ENCODE results near the gene MBOAT1.

MBOAT1 gene

DNA sequence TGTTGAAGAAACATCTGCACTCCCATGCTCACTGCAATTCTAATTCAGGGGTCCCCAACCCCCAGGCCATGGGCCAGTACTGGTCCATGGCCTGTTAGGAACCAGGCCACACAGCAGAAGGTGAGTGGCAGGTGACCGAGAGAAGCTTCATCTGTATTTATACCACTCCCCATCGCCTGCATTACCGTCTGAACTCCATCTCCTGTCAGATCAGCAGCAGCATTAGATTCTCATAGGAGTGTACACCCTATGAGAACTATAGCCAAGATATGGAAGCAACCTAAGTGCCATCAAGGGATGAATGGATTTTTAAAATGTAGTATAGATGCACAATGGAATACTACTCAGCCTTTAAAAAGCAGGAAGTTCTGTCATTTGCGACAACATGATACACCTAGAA lies 53.2 kb downstream of the MBOAT1 start:
- no peak for DNase-seq (ENCODE audit: low read depth)
- no peak for TF ChIP-seq CTCF (IDR thresholded peaks at IDR 0.05; ENCODE audit: low read depth, low read length, missing control alignments)
- in situ Hi-C loops (cut with HindIII; ENCODE audit: low sequenced_read_pairs): no loop called here
- no peak overlapping the region for H3K4me3 ChIP-seq (ENCODE audit: low read depth, low read length)

DNA sequence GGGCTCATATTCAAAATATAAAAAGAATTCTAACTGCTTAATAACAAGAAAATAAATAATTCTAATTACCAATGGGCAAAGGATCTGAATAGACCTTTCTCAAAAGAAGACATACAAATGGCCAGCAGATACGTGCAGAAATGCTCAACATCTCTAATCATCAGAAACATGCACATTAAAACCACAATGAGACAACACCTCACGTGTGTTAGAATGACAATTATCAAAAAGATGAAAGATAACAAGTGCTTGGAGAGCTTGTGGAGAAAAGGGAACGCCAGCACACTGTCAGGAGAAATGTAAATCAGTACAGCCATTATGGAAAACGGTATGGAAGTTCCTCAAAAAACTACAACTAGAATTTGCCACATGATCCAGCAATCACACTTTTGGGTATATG lies 53.6 kb downstream of the MBOAT1 start:
- no peak overlapping the region for H3K4me3 ChIP-seq (ENCODE audit: low read depth, low read length)
- in situ Hi-C loops (cut with HindIII; ENCODE audit: low sequenced_read_pairs): no loop called here
- no peak for TF ChIP-seq CTCF (IDR thresholded peaks at IDR 0.05; ENCODE audit: low read depth, low read length, missing control alignments)
- no peak for DNase-seq (ENCODE audit: low read depth)

- H3K4me3 ChIP-seq (ENCODE audit: low read depth, low read length): no peak overlapping the region
- in situ Hi-C loops (cut with HindIII; ENCODE audit: low sequenced_read_pairs): no loop called here
- no peak for TF ChIP-seq CTCF (IDR thresholded peaks at IDR 0.05; ENCODE audit: low read depth, low read length, missing control alignments)
- no peak for DNase-seq (ENCODE audit: low read depth)
These were observed 55.4 kb downstream of the MBOAT1 start for GRCh38 chr6:20156824-20157223.

DNA sequence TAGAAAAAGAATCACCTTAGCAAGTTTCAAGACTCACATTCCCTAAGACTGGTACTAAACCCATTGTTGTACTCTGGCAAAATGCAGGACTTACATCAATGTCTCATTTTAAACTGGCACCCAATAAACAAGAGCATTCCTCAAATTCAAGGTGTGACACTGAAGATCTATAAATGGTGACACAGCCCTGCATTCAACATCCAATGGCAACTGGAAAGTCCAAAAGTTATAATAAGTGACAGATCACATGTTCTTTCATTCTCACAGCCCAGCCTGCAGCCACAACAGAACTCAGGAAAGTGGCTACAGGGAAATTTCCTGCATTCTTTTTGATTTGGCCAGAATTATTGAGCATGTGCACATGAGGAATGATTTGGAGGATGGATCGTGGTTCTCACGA lies 57.5 kb downstream of the MBOAT1 start:
- no peak for DNase-seq (ENCODE audit: low read depth)
- TF ChIP-seq CTCF (IDR thresholded peaks at IDR 0.05; ENCODE audit: low read depth, low read length, missing control alignments): no peak
- no peak overlapping the region for H3K4me3 ChIP-seq (ENCODE audit: low read depth, low read length)
- in situ Hi-C loops (cut with HindIII; ENCODE audit: low sequenced_read_pairs): no loop called here

DNA sequence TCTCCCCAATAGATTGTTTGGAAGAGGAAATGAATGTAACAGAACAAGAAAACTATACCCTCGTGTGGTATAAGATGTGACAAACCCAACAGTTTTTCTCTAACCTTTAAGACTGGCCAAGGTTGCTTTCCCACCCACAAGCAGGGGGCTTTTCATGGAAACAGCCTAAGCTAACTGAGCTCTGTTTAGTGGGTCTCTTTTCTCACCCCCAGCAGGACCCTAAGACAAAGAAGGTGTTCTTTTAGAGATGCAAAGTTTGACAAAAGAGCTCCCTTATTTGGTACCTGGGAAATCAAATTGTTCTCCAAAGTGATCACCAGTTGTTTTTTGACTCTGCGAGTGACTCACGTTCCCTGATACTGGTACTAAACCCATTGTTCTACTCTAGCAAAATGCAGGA lies 59.1 kb downstream of the MBOAT1 start:
- in situ Hi-C loops (cut with HindIII; ENCODE audit: low sequenced_read_pairs): no loop called here
- TF ChIP-seq CTCF (IDR thresholded peaks at IDR 0.05; ENCODE audit: low read depth, low read length, missing control alignments): no peak
- H3K4me3 ChIP-seq (ENCODE audit: low read depth, low read length): no peak overlapping the region
- no peak for DNase-seq (ENCODE audit: low read depth)

GRCh38 chr6:20148433-20148832 lies 63.8 kb downstream of the MBOAT1 start:
- H3K4me3 ChIP-seq (ENCODE audit: low read depth, low read length): no peak overlapping the region
- in situ Hi-C loops (cut with HindIII; ENCODE audit: low sequenced_read_pairs): no loop called here
- DNase-seq (ENCODE audit: low read depth): no peak

More at GRCh38 chr6:20148433-20148832, 63.8 kb downstream of the MBOAT1 start:
- TF ChIP-seq CTCF (IDR thresholded peaks at IDR 0.05; ENCODE audit: low read depth, low read length, missing control alignments): no peak
